Measurements from ENCODE around the gene ZDHHC14.
"Not testable (repeated sequence)": the region's sequence is repeated elsewhere in the genome, so short reads cannot be mapped to it uniquely, and the experiment has no call there.

Gene ZDHHC14

DNA sequence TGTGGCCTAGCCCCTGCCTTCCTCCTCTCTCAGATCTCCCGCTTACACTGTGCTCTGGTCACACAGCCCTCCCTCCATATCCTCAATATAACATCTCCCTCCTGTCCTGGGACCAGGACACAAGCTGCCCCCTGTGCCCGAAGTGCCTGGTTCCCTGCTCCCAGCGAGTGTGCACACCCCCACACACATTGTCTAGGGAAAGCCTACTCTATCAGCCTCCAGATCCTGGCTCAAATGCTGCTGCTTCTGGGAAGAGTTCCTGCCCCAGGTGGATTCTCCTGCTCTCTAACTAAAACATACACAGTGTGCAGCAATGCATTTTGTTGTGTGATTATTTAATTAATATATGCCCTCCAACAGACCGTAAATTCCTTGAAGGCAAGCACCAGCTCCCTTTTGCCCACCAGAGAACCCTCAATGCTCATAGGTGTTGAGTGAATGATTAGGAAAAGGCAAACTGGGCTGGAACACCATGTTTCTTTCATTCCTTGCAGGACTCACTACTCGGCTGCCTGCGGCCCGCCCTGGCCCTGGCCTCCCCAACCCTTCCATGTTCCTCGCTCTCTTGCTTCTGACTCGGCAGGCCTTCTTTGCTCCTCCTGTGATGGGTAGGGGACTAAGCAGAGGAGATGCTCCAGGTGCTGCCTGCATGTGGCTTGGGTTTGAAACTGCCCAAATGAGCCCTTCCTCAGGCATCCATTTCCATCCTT lies 194.6 kb downstream of the ZDHHC14 start:
- TF ChIP-seq, protein P1, sequence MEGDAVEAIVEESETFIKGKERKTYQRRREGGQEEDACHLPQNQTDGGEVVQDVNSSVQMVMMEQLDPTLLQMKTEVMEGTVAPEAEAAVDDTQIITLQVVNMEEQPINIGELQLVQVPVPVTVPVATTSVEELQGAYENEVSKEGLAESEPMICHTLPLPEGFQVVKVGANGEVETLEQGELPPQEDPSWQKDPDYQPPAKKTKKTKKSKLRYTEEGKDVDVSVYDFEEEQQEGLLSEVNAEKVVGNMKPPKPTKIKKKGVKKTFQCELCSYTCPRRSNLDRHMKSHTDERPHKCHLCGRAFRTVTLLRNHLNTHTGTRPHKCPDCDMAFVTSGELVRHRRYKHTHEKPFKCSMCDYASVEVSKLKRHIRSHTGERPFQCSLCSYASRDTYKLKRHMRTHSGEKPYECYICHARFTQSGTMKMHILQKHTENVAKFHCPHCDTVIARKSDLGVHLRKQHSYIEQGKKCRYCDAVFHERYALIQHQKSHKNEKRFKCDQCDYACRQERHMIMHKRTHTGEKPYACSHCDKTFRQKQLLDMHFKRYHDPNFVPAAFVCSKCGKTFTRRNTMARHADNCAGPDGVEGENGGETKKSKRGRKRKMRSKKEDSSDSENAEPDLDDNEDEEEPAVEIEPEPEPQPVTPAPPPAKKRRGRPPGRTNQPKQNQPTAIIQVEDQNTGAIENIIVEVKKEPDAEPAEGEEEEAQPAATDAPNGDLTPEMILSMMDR (conservative IDR thresholded peaks at IDR 0.05; ENCODE audit: low read depth) = no peak
- CTCF ChIA-PET = no interaction called here
- POLR2A ChIA-PET (ENCODE audit: low non-redundant PET) = no interaction called here
- H3K27ac ChIP-seq = no peak overlapping the region
- DNase-seq (ENCODE audit: low spot score) = no peak

DNA sequence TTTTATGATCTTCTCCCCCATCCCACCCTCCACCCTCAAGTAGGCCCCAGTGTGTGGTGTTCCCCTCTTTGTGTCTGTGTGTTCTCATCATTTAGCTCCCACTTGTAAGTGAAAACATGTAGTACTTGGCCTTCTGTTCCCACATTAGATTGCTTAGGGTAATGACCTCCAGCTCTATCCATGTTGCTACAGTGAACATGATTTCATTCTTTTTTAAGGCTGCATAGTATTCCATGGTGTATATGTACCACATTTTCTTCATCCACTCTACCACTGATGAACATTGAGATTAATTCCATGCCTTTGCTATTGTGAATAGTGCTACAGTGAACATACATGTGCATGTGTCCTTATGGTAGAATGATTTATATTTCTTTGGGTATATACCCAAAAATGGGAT lies 196.0 kb downstream of the ZDHHC14 start:
- H3K27ac ChIP-seq; DNase-seq (ENCODE audit: low spot score); POLR2A ChIA-PET (ENCODE audit: low non-redundant PET); CTCF ChIA-PET: not testable (repeated sequence)

DNA sequence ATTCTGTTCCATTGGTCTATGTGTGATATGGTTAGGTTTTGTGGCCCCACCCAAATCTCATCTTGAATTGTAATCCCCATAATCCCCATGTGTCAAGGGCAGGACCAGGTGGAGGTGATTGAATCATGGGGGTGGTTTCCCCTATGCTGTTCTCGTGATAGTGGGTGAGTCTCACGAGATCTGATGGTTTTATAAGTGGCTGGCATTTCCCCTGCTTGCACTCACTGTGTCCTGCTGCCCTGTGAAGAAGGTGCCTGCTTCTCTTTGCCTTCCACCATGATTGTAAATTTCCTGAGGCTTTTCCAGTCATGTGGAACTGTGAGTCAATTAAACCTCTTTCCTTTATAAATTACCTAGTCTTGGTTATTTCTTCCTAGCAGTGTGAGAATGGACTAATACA lies 197.5 kb downstream of the ZDHHC14 start:
- POLR2A ChIA-PET (ENCODE audit: low non-redundant PET); CTCF ChIA-PET; H3K27ac ChIP-seq; DNase-seq (ENCODE audit: low spot score): not testable (repeated sequence)

DNA sequence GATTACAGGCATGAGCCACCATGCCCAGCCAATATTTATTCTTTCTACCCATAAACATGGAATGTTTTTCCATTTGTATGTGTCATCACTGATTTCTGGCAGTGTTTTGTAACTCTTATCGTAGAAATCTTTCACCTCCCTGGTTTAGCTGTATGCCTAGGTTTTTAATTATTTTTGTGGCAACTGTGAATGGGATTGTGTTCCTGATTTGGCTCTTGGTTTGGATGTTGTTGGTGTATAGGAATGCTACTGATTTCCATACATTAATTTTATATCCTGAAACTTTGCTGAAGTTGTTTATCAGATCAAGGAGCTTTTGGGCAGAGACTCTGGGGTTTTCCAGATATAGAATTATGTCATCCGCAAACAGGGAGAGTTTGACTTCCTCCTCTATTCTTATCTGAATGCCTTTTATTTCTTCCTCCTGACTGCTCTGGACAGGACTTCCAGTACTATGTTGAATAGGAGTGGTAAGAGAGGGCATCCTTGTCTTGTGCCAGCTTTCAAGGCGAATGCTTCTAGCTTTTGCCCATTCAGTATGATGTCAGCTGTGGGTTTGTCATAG lies 198.6 kb downstream of the ZDHHC14 start:
- no peak for DNase-seq (ENCODE audit: low spot score)
- ChIA-PET CTCF (no interaction called here), POLR2A (ENCODE audit: low non-redundant PET) (no interaction called here)
- H3K27ac ChIP-seq = no peak overlapping the region
- TF ChIP-seq, protein P1 (conservative IDR thresholded peaks at IDR 0.05; ENCODE audit: low read depth) = no peak

DNA sequence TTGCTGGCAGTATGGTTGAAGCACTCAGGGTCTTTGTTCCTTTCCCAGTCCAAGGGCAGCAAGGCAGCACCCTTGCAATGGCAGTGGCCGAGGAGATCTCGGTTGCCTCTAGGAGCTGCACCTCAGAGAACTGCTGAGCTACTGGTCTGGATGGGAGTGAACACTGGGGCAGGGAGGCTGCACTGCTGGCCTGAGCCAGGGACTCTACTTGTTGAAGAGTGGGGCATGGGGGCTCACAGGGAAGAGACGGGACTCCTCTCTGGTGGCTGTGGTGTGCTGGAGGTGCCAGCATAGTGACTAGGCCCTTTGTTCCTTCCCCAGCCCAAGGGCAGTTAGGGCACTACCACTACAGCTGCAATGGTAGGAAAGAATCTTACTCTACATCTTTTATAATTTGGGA lies 203.0 kb downstream of the ZDHHC14 start:
- CTCF ChIA-PET = no interaction called here
- H3K27ac ChIP-seq = no peak overlapping the region
- no peak for DNase-seq (ENCODE audit: low spot score)
- POLR2A ChIA-PET (ENCODE audit: low non-redundant PET) = no interaction called here
- TF ChIP-seq, protein P1 (conservative IDR thresholded peaks at IDR 0.05; ENCODE audit: low read depth) = no peak

DNA sequence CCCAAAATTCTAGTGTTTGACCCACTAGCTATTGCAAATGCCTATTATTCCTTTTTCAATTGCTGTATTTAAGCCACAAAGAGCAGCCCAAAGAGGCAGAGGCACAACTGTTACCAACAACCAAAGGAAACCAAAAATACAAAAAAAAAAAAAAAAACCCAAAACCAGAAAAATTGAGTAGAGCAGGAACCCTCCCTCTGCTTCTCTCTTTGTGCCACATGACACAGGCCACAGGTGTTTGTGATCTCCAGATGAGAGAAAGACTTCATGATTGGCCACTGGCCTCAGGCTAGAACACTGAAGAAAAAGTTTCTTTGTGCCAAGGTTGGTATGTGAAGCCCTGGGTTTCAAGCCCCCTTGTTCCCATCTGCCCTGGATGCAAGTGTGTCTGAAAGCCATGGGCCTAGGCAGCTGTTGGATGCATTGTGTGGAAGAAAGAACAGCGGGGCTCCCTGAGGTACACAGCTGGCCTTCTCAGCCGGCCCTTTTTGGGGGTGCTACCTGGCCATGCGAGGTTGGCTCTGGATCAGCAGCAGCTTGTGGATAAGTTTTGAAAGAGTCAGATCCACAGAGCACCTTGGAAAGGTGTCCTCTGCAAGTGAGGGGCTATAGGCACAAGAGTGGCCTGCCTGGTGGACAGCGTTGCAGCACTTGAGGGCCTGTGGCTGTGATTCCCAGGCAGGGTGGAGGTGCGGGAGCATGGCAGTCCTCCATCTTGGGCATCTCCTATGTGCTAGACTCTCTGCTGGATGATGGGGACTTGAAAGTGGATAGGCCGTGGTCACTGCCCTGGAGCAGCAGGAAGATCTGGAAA lies 204.5 kb downstream of the ZDHHC14 start:
- H3K27ac ChIP-seq = no peak overlapping the region
- ChIA-PET POLR2A (ENCODE audit: low non-redundant PET) (no interaction called here), CTCF (interaction anchor here (0.7 kb wide), 1 partner anchor 58 kb away, joined by 3 read pairs; no protein-coding TSS in a partner anchor)
- TF ChIP-seq, protein P1 (conservative IDR thresholded peaks at IDR 0.05; ENCODE audit: low read depth) = no peak
- DNase-seq (ENCODE audit: low spot score) = no peak

DNA sequence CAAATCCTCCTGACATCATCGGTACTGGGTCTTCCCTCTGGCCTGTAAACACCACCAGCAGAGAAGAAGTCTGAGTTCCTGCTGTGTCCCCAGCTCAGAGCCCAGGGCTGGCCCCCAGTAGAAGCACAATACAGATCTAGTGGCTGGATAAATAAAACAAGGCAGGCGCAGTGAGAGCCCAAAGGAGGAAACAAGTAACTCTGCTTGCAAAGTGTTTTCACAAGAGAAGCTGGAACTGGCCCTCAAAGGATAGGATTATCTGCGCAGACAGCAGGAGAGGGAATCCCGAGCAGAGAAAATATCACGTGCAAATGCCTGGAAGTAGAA lies 205.1 kb downstream of the ZDHHC14 start:
- H3K27ac ChIP-seq = no peak overlapping the region
- ChIA-PET CTCF (no interaction called here), POLR2A (ENCODE audit: low non-redundant PET) (no interaction called here)
- TF ChIP-seq, protein P1 (conservative IDR thresholded peaks at IDR 0.05; ENCODE audit: low read depth) = no peak
- no peak for DNase-seq (ENCODE audit: low spot score)

Data from RWPE1 (cell line).